GM18498 (cell line): ENCODE data around the gene MYBPC3.
"Not testable (repeated sequence)": the region's sequence is repeated elsewhere in the genome, so short reads cannot be mapped to it uniquely, and the experiment has no call there.

Experiments used
- ATAC-seq: cut with Tn5 transposase; IDR thresholded peaks from one replicate; pipeline ENCODE4 v1.9.1; 2021; ENCODE audit warnings: mild to moderate bottlenecking, moderate library complexity; ENCODE audit not compliant: unreplicated experiment

The MYBPC3 gene

GRCh38 chr11:47326198-47326597 lies 26.3 kb downstream of the MYBPC3 start:
- ATAC-seq, result no peak

DNA sequence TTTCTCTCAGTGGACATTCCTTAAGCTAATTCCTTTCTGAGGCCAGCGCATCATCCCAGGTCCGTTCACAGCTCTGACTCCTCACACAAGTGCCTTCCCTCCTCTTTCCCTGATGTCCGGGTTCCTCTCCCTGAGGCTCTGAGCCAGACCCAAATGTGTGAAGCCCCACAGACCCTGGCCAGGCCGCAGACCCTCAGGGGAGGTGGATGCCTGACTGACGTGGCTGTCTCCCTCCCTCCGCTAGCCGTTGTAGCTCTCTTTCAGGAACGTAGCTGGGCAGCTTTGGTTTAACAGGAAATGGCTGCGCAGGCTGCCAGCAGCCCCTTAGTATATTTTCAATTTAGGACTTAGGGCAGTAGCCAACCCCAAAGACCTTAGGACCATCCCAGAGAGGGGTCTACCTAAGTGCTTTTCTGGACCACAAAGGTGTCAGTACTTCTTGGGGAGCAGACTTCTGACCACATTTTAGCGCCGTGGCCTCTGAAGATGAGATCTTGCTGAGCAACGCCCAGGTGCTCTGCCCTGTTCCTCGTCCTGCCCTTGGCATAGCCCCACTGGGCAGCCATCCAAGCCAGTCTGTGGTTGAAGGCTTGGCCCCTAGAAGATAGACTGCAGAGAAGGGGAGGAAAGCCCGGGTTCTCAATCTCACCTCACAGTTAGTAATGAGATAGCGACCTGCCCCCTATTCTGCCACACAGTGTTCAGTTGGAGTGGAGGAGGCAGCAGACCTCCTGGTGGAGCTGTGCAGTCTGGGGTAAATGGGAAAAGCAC lies 27.0 kb downstream of the MYBPC3 start:
- ATAC-seq, result no peak

- no peak for ATAC-seq
Measured at GRCh38 chr11:47324520-47324919, 28.0 kb downstream of the MYBPC3 start.

GRCh38 chr11:47318166-47318565 lies 34.3 kb downstream of the MYBPC3 start:
- no peak for ATAC-seq

GRCh38 chr11:47317064-47317828 lies 35.3 kb downstream of the MYBPC3 start:
- ATAC-seq, result no peak

- not testable (repeated sequence) for ATAC-seq
Measured at GRCh38 chr11:47316501-47316900, 36.0 kb downstream of the MYBPC3 start.

- no peak for ATAC-seq
Measured at GRCh38 chr11:47314992-47315391, 37.5 kb downstream of the MYBPC3 start.

GRCh38 chr11:47308050-47308823 lies 44.3 kb downstream of the MYBPC3 start:
- ATAC-seq, result no peak

DNA sequence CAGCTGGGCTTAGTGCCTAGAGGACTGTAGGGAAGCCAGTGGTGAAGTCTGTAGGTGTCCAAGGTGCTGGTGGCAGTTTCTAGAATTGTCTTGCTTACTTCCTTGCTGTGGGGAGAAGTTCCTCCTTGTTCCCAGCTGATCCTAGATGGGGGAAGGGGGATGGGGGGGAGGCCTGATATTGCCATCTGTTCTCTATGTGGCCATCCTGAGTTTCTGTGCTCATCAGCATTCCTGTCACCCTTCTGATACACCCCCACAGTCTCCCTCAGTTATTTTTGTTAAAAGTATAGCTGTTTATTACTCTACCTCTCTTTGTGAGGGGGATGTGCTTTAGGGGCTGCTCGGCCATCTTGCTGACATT lies 46.0 kb downstream of the MYBPC3 start:
- ATAC-seq, result no peak

GRCh38 chr11:47305734-47306483 lies 46.6 kb downstream of the MYBPC3 start:
- ATAC-seq, result no peak

DNA sequence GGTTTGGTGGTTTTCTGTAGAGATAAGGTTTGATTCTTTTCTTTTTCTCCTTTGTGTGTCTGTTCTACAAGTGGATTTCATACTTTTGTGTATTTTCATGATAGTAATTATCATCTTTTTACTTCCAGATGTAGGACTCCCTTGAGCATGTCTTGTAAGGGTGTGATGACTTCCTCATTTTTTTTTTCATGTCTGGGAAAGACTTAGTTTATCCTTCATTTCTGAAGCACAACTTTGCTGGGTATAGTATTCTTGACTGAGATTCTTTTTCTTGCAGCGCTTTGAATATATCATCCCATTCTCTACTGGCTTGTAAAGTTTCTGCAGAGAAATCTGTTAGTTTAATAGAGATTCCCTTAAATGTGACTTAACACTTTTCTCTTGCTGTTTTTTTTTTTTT lies 49.6 kb downstream of the MYBPC3 start:
- ATAC-seq, result no peak

DNA sequence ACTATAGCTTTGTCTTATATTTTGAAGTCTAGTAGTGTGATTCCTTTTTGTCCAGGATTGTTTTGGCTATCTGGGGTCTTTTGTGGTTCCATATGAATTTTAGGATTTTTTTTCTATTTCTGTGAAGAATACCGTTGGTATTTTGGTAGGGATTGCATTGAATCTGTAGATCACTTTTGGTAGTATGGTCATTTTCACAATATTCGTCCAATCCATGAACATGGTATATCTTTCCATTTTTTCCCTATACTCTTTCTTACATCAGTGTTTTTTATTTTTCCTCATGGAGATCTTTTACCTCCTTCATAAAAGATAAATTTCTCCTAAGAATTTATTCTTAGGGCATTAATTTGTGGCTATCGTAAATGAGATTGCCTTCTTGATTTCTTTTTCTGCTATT lies 53.4 kb downstream of the MYBPC3 start:
- ATAC-seq, result no peak

DNA sequence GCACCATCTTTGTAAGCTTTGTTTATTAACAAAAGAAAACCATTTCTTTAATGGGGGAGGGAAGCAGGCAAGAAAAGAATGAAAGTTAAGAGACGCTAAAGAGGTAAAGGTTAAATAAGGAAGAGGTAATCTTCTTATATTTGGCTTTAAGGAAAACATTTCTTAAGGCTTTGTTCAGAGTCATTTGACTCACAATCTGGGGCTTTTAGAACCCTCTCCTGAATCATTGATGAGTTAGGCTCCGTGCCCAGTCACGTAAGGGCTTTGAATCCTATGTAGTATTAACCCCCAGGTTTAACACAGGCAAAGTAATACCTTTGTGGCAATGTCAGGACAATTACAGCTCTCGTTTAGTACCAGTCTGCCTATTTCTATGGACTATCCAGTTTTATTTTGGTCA lies 56.5 kb downstream of the MYBPC3 start:
- ATAC-seq, result no peak

DNA sequence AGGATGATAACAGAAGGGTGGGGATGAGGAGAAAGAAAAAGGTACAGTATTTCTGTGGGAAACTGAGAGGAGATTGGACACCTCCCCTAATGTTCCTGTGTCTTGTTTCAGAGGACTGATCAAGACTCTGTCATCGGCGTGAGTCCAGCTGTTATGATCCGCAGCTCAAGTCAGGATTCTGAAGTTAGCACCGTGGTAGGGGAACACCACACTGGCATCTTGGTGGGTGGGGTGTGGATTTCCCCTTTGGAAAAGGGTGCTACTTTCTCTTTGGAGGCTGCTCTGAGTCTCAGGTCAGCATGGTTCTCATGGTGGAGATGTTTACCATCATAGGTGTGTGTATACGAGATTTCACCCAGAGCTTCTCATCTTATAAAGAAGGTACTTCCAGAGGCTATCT lies 57.1 kb downstream of the MYBPC3 start:
- ATAC-seq, result no peak

DNA sequence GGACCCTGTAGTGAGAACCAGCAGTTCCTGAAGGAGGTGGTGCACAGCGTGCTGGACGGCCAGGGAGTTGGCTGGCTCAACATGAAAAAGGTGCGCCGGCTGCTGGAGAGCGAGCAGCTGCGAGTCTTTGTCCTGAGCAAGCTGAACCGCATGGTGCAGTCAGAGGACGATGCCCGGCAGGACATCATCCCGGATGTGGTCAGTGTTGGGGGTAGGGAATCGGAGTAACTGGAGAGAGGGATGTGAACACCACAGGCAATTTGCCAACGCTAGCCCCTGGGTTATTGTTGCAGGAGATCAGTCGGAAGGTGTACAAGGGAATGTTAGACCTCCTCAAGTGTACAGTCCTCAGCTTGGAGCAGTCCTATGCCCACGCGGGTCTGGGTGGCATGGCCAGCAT lies 62.6 kb downstream of the MYBPC3 start:
- ATAC-seq, result no peak

GRCh38 chr11:47288066-47288465 lies 64.4 kb downstream of the MYBPC3 start:
- ATAC-seq, result no peak

DNA sequence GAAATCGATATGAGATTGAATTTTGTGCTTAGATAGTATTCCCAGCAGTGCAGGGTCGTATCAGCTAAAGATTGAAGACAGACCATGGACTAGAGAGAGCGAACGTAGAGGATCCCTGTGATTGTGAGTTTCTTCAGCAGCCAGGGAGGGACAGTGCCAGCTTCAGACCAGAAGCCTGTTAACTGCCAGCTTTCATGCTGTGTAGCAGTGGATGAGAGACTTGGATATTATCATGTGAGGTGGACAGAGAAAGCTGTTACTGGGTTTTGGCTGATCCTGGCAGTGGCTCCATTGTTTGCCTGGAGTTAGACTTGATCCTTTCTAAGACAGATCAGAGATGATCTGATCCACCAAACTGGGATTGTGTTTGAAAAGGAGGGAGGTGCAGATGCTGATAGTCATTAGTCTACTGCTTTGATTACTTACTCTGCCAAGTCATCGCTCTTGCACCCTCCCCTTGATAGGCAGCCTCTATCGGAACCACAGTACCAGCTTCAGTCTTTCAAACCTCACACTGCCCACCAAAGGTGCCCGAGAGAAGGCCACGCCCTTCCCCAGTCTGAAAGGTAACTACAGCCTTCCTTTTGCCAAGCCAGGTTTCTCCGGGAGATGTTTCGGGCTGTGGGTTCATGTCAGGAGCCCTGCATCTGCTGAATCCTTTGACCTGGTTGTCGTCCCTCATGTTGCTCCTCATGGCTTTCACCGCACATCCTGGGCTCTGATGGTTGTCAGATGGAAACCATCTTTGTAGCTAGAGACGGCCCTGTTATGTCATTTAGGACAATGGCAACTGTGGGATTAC lies 66.3 kb downstream of the MYBPC3 start:
- no peak for ATAC-seq

DNA sequence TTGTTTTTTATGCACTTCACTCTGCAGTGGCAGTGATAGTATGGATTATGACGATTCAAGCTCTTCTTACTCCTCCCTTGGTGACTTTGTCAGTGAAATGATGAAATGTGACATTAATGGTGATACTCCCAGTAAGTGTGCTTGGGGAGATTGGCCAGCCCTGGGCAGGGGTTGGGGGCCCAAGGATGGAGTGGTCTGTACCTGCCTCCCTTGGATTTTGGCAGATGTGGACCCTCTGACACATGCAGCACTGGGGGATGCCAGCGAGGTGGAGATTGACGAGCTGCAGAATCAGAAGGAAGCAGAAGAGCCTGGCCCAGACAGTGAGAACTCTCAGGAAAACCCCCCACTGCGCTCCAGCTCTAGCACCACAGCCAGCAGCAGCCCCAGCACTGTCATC lies 68.4 kb downstream of the MYBPC3 start:
- no peak for ATAC-seq

DNA sequence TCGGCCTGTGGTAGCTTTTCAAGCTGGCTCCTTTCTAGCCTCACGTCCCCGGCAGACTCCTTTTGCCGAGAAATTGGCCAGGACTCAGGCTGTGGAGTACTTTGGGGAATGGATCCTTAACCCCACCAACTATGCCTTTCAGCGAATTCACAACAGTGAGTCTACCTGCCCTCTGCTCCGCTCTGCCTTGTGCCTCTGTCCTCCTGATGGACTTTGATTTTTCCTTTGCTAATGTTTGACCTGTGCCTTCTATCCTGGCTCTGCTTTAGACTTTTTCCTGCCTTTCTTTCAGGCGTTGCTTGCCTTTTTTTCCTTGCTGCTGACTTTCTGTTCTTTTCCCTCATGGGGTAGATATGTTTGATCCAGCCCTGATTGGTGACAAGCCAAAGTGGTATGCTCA lies 70.0 kb downstream of the MYBPC3 start:
- ATAC-seq, result no peak
